GM06990 (cell line): ENCODE data around the gene LAT.
"Not testable (repeated sequence)": the region's sequence is repeated elsewhere in the genome, so short reads cannot be mapped to it uniquely, and the experiment has no call there.

Experiments
- DNase-seq: peaks from one replicate; pipeline ENCODE4 v3.0.0-alpha.2; 2011; ENCODE audit not compliant: insufficient read length; ENCODE audit errors: extremely low read depth
- H3K27me3 ChIP-seq: replicated peaks from 2 replicates; pipeline ENCODE4 v1.6.0; 2011; ENCODE audit warnings: low read length; ENCODE audit not compliant: control insufficient read depth, insufficient read depth
- H3K36me3 ChIP-seq: 2 replicates; pipeline ENCODE4 v1.5.1; 2011; ENCODE audit warnings: low read length; ENCODE audit not compliant: control insufficient read depth, insufficient read depth
- H3K4me3 ChIP-seq: replicated peaks from 2 replicates; pipeline ENCODE4 v1.5.1; 2011; ENCODE audit warnings: low read depth, mild to moderate bottlenecking, control low read depth, low read length
- CTCF ChIP-seq: IDR thresholded peaks from 2 replicates; pipeline ENCODE4 v1.5.1; 2011; ENCODE audit warnings: low read length, control low read depth, mild to moderate bottlenecking, inconsistent platforms; ENCODE audit not compliant: insufficient read depth, poor library complexity, severe bottlenecking

LAT gene

GRCh38 chr16:28990375-28991040 is 5.7 kb downstream of the LAT start:
- Histone ChIP-seq H3K27me3 (no peaks in the 10 kb centered on the region), H3K4me3 (no peak overlapping the region), H3K36me3 (peaks cover 2% of the 10 kb centered on the region; the same call in 1 of the 2 replicates)
- TF ChIP-seq CTCF = no peak
- no peak for DNase-seq

GRCh38 chr16:28991687-28992086 is 6.8 kb downstream of the LAT start:
- H3K4me3 ChIP-seq = no peak overlapping the region
- H3K36me3 ChIP-seq = no peaks in the 10 kb centered on the region; the same call in 1 of the 2 replicates
- no peaks in the 10 kb centered on the region for H3K27me3 ChIP-seq
- no peak for TF ChIP-seq CTCF
- DNase-seq = no peak

- TF ChIP-seq CTCF = no peak
- Histone ChIP-seq H3K36me3 (no peaks in the 10 kb centered on the region; the same call in 1 of the 2 replicates), H3K27me3 (no peaks in the 10 kb centered on the region), H3K4me3 (no peak overlapping the region)
- DNase-seq = no peak
Measured at GRCh38 chr16:28992496-28992895, 7.6 kb downstream of the LAT start.

GRCh38 chr16:28998837-28999236 is 14.0 kb downstream of the LAT start:
- TF ChIP-seq CTCF = no peak
- no peak for DNase-seq
- Histone ChIP-seq H3K27me3 (no peaks in the 10 kb centered on the region), H3K36me3 (no peaks in the 10 kb centered on the region), H3K4me3 (no peak overlapping the region)

- Histone ChIP-seq H3K36me3 (no peaks in the 10 kb centered on the region), H3K4me3 (no peak overlapping the region), H3K27me3 (no peaks in the 10 kb centered on the region)
- TF ChIP-seq CTCF = no peak
- no peak for DNase-seq
Measured at GRCh38 chr16:28999577-28999976, 14.7 kb downstream of the LAT start.

- TF ChIP-seq CTCF = no peak
- Histone ChIP-seq H3K4me3 (no peak overlapping the region), H3K36me3 (no peaks in the 10 kb centered on the region), H3K27me3 (no peaks in the 10 kb centered on the region)
- no peak for DNase-seq
Measured at GRCh38 chr16:29000019-29000418, 15.2 kb downstream of the LAT start.

GRCh38 chr16:29004496-29005139 is 19.8 kb downstream of the LAT start:
- H3K36me3 ChIP-seq, H3K27me3 ChIP-seq, H3K4me3 ChIP-seq, DNase-seq: not testable (repeated sequence)
